ENCODE measurements around the gene EEA1.

GRCh38 chr12:92735131-92735721, 193.9 kb downstream of the EEA1 start:
- TF ChIP-seq, protein P1, sequence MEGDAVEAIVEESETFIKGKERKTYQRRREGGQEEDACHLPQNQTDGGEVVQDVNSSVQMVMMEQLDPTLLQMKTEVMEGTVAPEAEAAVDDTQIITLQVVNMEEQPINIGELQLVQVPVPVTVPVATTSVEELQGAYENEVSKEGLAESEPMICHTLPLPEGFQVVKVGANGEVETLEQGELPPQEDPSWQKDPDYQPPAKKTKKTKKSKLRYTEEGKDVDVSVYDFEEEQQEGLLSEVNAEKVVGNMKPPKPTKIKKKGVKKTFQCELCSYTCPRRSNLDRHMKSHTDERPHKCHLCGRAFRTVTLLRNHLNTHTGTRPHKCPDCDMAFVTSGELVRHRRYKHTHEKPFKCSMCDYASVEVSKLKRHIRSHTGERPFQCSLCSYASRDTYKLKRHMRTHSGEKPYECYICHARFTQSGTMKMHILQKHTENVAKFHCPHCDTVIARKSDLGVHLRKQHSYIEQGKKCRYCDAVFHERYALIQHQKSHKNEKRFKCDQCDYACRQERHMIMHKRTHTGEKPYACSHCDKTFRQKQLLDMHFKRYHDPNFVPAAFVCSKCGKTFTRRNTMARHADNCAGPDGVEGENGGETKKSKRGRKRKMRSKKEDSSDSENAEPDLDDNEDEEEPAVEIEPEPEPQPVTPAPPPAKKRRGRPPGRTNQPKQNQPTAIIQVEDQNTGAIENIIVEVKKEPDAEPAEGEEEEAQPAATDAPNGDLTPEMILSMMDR (IDR thresholded peaks at IDR 0.05) = no peak
- no peak for TF ChIP-seq POLR2A (IDR thresholded peaks at IDR 0.05)

Measured in esophagus squamous epithelium (tissue), 4 donors.